GM19395 (cell line): ENCODE results near the gene PCDHGA1.
"Not testable (repeated sequence)": the region's sequence is repeated elsewhere in the genome, so short reads cannot be mapped to it uniquely, and the experiment has no call there.

Experiments used
- ATAC-seq: cut with Tn5 transposase; IDR thresholded peaks from one replicate; pipeline ENCODE4 v1.9.1; 2021; ENCODE audit warnings: mild to moderate bottlenecking, moderate library complexity; ENCODE audit not compliant: unreplicated experiment

Gene PCDHGA1

GRCh38 chr5:141409598-141410306, 79.4 kb downstream of the PCDHGA1 start:
- ATAC-seq = no peak

GRCh38 chr5:141411575-141411974, 81.3 kb downstream of the PCDHGA1 start:
- ATAC-seq = no peak

- ATAC-seq = peak; percentile 81
Observed at GRCh38 chr5:141412854-141413539, 82.7 kb downstream of the PCDHGA1 start, which contains the start of gene PCDHGA10. TSS of gene PCDHGA10 (plus strand) at chr5:141412987. CDS start at chr5:141413176, 189 bp downstream.

GRCh38 chr5:141413540-141414069, 83.3 kb downstream of the PCDHGA1 start:
- no peak for ATAC-seq

DNA sequence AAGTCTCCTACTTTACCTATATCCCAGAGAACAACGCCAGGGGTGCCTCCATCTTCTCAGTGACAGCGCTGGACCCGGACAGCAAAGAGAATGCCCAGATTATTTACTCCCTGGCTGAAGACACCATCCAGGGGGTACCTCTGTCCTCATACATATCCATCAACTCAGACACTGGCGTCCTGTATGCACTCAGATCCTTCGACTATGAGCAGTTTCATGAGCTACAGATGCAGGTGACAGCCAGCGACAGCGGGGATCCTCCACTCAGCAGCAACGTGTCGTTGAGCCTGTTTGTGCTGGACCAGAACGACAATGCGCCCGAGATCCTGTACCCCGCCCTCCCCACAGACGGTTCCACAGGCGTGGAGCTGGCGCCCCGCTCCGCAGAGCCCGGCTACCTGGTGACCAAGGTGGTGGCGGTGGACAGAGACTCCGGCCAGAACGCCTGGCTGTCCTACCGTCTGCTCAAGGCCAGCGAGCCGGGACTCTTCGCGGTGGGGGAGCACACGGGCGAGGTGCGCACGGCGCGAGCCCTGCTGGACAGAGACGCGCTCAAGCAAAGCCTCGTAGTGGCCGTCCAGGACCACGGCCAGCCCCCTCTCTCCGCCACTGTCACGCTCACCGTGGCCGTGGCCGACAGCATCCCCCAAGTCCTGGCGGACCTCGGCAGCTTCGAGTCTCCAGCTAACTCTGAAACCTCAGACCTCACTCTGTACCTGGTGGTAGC, 84.4 kb downstream of the PCDHGA1 start:
- ATAC-seq = not testable (repeated sequence)

DNA sequence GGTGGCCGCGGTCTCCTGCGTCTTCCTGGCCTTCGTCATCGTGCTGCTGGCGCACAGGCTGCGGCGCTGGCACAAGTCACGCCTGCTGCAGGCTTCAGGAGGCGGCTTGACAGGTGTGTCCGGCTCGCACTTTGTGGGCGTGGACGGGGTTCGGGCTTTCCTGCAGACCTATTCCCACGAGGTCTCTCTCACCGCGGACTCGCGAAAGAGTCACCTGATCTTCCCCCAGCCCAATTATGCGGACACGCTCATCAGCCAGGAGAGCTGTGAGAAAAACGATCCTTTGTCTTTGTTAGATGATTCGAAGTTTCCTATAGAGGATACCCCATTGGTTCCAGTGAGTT, 84.9 kb downstream of the PCDHGA1 start:
- not testable (repeated sequence) for ATAC-seq

DNA sequence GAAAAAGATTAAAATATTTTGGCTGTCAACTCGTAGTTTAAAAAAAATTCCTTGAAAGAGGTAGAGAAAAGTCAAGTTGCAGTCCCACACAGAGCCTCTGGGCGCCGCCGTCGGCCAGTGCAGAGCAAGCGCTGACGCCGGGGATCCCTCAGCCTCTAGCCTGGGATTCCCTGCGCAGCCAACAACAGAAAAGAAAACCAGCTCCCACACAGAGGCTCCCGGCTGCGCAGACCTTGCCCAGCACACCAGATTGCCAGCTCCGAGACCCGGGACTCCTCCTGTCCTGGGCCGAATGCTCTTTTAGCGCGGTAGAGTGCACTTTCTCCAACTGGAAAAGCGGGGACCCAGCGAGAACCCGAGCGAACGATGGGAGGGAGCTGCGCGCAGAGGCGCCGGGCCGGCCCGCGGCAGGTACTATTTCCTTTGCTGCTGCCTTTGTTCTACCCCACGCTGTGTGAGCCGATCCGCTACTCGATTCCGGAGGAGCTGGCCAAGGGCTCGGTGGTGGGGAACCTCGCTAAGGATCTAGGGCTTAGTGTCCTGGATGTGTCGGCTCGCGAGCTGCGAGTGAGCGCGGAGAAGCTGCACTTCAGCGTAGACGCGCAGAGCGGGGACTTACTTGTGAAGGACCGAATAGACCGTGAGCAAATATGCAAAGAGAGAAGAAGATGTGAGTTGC, 87.3 kb downstream of the PCDHGA1 start, which contains the start of gene PCDHGB7:
PCDHGB7 (plus strand) TSS at position 184 of the 679 bp plus-strand sequence; CDS start at position 367, 183 bp downstream.
- ATAC-seq = peak; percentile 82

- ATAC-seq = no peak
Observed at GRCh38 chr5:141419074-141419880, 89.0 kb downstream of the PCDHGA1 start.

DNA sequence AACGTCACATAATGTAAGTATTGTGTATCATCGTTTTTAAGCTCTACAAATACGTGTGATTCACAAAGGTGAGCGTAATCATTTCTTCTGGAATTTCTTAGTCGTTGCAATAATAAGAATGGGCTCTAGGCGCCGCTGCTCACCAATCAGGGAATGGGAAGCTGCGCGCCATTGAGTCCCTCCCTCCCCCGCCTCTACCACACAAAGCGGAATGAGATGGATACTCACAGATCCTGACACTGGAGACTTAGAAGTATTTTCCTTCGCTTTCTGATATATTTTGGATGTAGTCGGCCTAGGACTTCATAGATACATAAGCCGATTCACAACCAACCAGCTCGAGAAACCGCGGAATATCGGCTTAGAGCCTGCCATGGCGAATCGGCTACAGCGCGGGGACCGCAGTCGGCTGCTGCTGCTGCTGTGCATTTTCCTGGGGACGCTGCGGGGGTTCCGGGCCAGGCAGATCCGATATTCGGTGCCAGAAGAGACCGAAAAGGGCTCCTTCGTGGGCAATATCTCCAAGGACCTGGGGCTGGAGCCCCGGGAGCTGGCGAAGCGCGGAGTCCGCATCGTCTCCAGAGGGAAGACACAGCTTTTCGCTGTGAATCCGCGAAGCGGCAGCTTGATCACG, 90.7 kb downstream of the PCDHGA1 start, which contains the start of gene PCDHGA11:
PCDHGA11 (plus strand) TSS at position 197 of the 634 bp plus-strand sequence; CDS start at position 374, 177 bp downstream.
- peak; percentile 48 for ATAC-seq

DNA sequence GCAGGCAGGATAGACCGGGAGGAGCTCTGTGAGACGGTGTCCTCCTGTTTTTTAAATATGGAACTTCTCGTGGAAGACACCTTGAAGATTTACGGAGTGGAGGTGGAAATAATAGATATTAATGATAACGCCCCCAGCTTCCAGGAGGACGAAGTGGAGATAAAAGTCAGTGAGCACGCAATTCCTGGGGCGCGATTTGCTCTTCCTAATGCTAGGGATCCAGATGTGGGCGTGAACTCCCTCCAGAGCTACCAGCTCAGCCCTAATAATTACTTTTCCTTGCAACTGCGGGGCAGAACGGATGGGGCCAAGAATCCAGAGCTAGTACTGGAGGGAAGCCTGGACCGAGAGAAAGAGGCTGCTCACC, 91.2 kb downstream of the PCDHGA1 start:
- ATAC-seq = no peak

- no peak for ATAC-seq
Observed at GRCh38 chr5:141422742-141423291, 92.5 kb downstream of the PCDHGA1 start.

GRCh38 chr5:141427783-141428426, 97.6 kb downstream of the PCDHGA1 start:
- ATAC-seq = no peak

GRCh38 chr5:141430332-141431113, 100.2 kb downstream of the PCDHGA1 start, which contains the start of gene PCDHGA12:
TSS of gene PCDHGA12 (plus strand) at chr5:141430507. CDS start at chr5:141430760, 253 bp downstream.
- peak; percentile 85 for ATAC-seq

GRCh38 chr5:141431286-141431685, 101.0 kb downstream of the PCDHGA1 start:
- peak; percentile 65 for ATAC-seq

GRCh38 chr5:141432308-141432707, 102.0 kb downstream of the PCDHGA1 start:
- ATAC-seq = not testable (repeated sequence)

- ATAC-seq = not testable (repeated sequence)
Observed at GRCh38 chr5:141432726-141433125, 102.4 kb downstream of the PCDHGA1 start.

GRCh38 chr5:141434006-141434405, 103.7 kb downstream of the PCDHGA1 start:
- ATAC-seq = no peak

DNA sequence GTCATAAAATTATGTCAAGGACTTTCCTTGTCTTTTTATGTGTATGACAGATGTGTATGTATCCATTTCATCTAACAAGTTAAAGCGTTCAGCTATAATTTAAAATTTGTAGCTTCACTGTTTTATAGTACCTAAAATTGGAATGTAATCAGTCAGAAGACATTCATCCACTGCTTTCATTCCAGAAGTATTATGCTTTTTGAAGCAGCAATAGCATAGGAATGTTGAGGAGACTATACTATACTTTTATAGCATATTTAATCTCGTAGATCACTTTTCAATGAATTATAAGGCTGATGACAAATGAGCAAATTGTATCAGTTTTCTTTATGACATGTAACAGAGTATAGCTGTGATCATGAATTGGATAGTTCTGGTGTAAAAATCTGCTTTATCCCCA, 106.9 kb downstream of the PCDHGA1 start:
- no peak for ATAC-seq
